ENCODE measurements around the gene ZNF536.

Gene ZNF536

GRCh38 chr19:30371960-30372824, at the start of gene ZNF536:
Gene ZNF536, plus strand, starts transcription at chr19:30372384. Its CDS starts 71,179 bp downstream, at chr19:30443563.
- in situ Hi-C loops (cut with HindIII; ENCODE audit: low sequenced_read_pairs): no loop called here
- no peak for TF ChIP-seq CTCF (IDR thresholded peaks at IDR 0.05; ENCODE audit: low read depth, low read length)
- H3K4me3 ChIP-seq (ENCODE audit: low read depth, low read length): no peak within 1 kb of the TSS
- DNase-seq (ENCODE audit: low read depth, low spot score): no peak

DNA sequence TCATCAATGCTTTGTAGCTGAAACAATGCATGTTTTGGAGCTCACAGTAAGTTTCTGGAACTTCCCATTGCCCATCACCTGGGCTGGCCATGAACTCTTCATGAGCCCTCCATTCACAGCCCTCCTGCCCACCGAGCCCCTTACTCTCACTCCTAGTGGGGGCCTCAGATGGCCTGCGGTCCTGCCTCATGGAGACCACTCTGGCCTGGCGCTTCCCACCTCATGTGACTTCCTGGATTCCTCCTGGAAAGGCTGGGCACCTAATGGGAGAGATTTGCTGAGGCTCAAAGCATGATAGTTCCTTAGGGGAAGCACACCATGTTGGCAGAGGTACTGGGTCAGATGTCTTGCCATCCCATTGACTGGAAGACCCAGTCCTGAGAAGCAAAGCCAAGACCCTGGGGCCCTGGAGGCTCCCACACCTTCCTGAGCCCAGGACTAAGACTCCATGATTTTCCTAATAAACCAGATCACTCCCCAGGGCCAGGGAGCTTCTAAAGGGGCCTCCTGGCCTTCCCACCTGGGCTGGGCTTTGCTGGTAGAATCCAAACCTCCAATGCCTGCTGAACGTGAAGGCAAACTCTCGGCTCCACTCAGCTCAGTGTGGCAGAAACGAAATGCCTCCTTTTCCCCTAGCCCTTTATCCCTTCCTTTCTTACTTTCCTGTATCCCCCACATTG, 49.4 kb upstream of the ZNF536 start:
- in situ Hi-C loops (cut with HindIII; ENCODE audit: low sequenced_read_pairs): no loop called here
- no peak for TF ChIP-seq CTCF (IDR thresholded peaks at IDR 0.05; ENCODE audit: low read depth, low read length)
- no peak overlapping the region for H3K4me3 ChIP-seq (ENCODE audit: low read depth, low read length)
- DNase-seq (ENCODE audit: low read depth, low spot score): no peak

GRCh38 chr19:30323904-30324303, 48.3 kb upstream of the ZNF536 start:
- in situ Hi-C loops (cut with HindIII; ENCODE audit: low sequenced_read_pairs): no loop called here
- no peak for DNase-seq (ENCODE audit: low read depth, low spot score)
- TF ChIP-seq CTCF (IDR thresholded peaks at IDR 0.05; ENCODE audit: low read depth, low read length): no peak
- no peak overlapping the region for H3K4me3 ChIP-seq (ENCODE audit: low read depth, low read length)

GRCh38 chr19:30324982-30325381, 47.2 kb upstream of the ZNF536 start:
- no peak overlapping the region for H3K4me3 ChIP-seq (ENCODE audit: low read depth, low read length)
- in situ Hi-C loops (cut with HindIII; ENCODE audit: low sequenced_read_pairs): no loop called here
- no peak for TF ChIP-seq CTCF (IDR thresholded peaks at IDR 0.05; ENCODE audit: low read depth, low read length)
- DNase-seq (ENCODE audit: low read depth, low spot score): no peak

- in situ Hi-C loops (cut with HindIII; ENCODE audit: low sequenced_read_pairs): no loop called here
- no peak overlapping the region for H3K4me3 ChIP-seq (ENCODE audit: low read depth, low read length)
- DNase-seq (ENCODE audit: low read depth, low spot score): no peak
- no peak for TF ChIP-seq CTCF (IDR thresholded peaks at IDR 0.05; ENCODE audit: low read depth, low read length)
These were observed 46.4 kb upstream of the ZNF536 start for GRCh38 chr19:30325676-30326392.

- in situ Hi-C loops (cut with HindIII; ENCODE audit: low sequenced_read_pairs): no loop called here
- TF ChIP-seq CTCF (IDR thresholded peaks at IDR 0.05; ENCODE audit: low read depth, low read length): no peak
- H3K4me3 ChIP-seq (ENCODE audit: low read depth, low read length): no peak overlapping the region
- DNase-seq (ENCODE audit: low read depth, low spot score): no peak
These were observed 45.8 kb upstream of the ZNF536 start for GRCh38 chr19:30326393-30326710.
